HG02870 (cell line): ENCODE data around the gene AOPEP.
A peak's percentile ranks its signal among the peaks of the same experiment; 100 is the strongest.
"Not testable (repeated sequence)": the region's sequence is repeated elsewhere in the genome, so short reads cannot be mapped to it uniquely, and the experiment has no call there.

Experiments
- ATAC-seq: cut with Tn5 transposase; IDR thresholded peaks from one replicate; pipeline ENCODE4 v1.9.1; 2021; ENCODE audit warnings: mild to moderate bottlenecking, moderate library complexity; ENCODE audit not compliant: unreplicated experiment

AOPEP gene

GRCh38 chr9:94865582-94866452 lies 139.3 kb downstream of the AOPEP start:
- no peak for ATAC-seq

GRCh38 chr9:94866770-94867169 lies 140.3 kb downstream of the AOPEP start:
- ATAC-seq = no peak

GRCh38 chr9:94867281-94867841 lies 140.9 kb downstream of the AOPEP start:
- no peak for ATAC-seq

GRCh38 chr9:94867842-94868312 lies 141.4 kb downstream of the AOPEP start:
- ATAC-seq = no peak

GRCh38 chr9:94868464-94868863 lies 142.0 kb downstream of the AOPEP start:
- ATAC-seq = no peak

- ATAC-seq = no peak
Observed at GRCh38 chr9:94869415-94869843, 142.9 kb downstream of the AOPEP start.

GRCh38 chr9:94870465-94870792 lies 143.9 kb downstream of the AOPEP start:
- ATAC-seq = no peak

GRCh38 chr9:94870793-94871558 lies 144.5 kb downstream of the AOPEP start:
- ATAC-seq = no peak

- no peak for ATAC-seq
Observed at GRCh38 chr9:94872083-94872833, 145.8 kb downstream of the AOPEP start.

GRCh38 chr9:94872891-94873511 lies 146.5 kb downstream of the AOPEP start:
- no peak for ATAC-seq

- no peak for ATAC-seq
Observed at GRCh38 chr9:94874316-94874715, 147.8 kb downstream of the AOPEP start.

- ATAC-seq = peak; percentile 82
Observed at GRCh38 chr9:94875300-94876020, 149.0 kb downstream of the AOPEP start.

GRCh38 chr9:94878804-94879203 lies 152.3 kb downstream of the AOPEP start:
- not testable (repeated sequence) for ATAC-seq

GRCh38 chr9:94879230-94879629 lies 152.7 kb downstream of the AOPEP start:
- ATAC-seq = no peak

- no peak for ATAC-seq
Observed at GRCh38 chr9:94881023-94881422, 154.5 kb downstream of the AOPEP start.

- ATAC-seq = no peak
Observed at GRCh38 chr9:94881454-94881853, 155.0 kb downstream of the AOPEP start.

GRCh38 chr9:94881940-94882339 lies 155.4 kb downstream of the AOPEP start:
- no peak for ATAC-seq

GRCh38 chr9:94882966-94883641 lies 156.6 kb downstream of the AOPEP start:
- no peak for ATAC-seq

GRCh38 chr9:94885854-94886447 lies 159.5 kb downstream of the AOPEP start:
- no peak for ATAC-seq
